GM18951 (cell line): ENCODE measurements around the gene MOV10L1.

ENCODE experiments used
- POLR2A ChIP-seq: IDR thresholded peaks from 4 replicates; pipeline ENCODE4 v1.6.1; 2011; ENCODE audit warnings: mild to moderate bottlenecking; ENCODE audit not compliant: insufficient read length, insufficient read depth; ENCODE audit errors: extremely low read depth
- in situ Hi-C: fragments of 300-500 bp; cut with MboI; formaldehyde crosslinking; loops from one replicate; pipeline ENCODE4 v1.12.0; 2022; ENCODE audit warnings: low sequenced_read_pairs, mixed read lengths, inconsistent platforms; ENCODE audit not compliant: unreplicated experiment

MOV10L1 gene

DNA sequence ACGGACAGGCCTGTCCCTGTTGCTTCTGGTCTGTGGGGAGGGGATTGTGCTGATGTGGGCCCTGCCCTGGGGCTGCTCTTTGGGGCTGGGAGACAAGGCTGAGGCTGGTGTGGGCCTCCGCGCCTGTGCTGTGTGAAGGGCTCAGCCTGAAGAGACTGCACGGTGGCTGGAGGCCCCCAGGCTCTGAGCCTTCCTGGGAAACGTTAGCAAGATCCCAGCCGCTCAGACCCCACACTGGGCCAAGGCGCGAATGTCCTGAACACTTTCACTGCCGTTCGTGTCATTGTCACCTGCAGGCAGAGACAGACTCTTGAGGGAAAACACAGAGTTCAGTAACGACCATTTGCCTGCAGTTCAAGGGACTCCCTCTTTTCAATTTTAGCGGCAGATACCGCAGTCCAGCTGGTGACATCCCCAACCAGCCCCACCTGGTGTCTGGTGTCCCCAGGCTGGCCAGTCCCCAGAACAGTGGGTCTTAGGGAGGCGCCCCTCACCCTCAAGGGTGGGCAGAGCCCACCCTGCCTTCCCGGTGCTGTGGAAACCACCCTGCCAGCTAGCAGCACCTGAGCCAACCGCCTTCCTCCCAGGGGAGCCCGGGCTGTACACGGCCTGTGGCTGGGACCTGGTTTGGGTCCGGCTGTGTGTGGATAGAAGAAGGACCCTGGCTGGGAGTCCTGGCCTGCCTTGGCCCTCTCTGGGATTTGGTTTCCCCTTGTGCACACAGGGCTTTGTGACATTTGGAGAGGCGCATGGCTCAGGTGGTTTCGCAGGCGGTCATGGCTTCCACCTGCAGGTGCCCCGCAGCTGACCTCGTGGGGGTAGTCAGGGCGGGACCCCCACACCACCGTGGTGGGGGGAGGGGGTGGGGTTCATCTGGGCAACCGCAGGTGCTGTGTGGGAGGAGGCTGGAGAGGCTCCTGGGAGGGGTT lies 86.4 kb downstream of the MOV10L1 start:
- TF ChIP-seq POLR2A, result no peak
- in situ Hi-C loops, result no loop called here

DNA sequence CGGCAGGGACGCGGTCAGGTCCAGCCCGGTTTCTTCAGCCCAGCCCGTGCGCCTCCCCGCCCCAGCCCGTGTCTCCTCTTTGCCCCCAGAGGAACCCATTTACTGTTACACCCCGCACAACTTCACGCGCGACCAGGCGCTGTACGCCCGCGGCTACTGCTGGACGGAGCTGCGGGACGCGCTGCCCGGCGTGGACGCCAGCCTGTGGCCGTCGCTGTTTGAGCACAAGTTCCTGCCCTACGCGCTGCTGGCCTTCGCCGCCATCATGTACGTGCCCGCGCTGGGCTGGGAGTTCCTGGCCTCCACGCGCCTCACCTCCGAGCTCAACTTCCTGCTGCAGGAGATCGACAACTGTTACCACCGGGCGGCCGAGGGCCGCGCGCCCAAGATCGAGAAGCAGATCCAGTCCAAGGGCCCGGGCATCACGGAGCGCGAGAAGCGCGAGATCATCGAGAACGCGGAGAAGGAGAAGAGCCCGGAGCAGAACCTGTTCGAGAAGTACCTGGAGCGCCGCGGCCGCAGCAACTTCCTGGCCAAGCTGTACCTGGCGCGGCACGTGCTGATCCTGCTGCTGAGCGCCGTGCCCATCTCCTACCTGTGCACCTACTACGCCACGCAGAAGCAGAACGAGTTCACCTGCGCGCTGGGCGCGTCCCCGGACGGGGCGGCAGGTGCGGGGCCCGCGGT lies 87.2 kb downstream of the MOV10L1 start:
- TF ChIP-seq POLR2A, result no peak
- in situ Hi-C loops, result no loop called here

DNA sequence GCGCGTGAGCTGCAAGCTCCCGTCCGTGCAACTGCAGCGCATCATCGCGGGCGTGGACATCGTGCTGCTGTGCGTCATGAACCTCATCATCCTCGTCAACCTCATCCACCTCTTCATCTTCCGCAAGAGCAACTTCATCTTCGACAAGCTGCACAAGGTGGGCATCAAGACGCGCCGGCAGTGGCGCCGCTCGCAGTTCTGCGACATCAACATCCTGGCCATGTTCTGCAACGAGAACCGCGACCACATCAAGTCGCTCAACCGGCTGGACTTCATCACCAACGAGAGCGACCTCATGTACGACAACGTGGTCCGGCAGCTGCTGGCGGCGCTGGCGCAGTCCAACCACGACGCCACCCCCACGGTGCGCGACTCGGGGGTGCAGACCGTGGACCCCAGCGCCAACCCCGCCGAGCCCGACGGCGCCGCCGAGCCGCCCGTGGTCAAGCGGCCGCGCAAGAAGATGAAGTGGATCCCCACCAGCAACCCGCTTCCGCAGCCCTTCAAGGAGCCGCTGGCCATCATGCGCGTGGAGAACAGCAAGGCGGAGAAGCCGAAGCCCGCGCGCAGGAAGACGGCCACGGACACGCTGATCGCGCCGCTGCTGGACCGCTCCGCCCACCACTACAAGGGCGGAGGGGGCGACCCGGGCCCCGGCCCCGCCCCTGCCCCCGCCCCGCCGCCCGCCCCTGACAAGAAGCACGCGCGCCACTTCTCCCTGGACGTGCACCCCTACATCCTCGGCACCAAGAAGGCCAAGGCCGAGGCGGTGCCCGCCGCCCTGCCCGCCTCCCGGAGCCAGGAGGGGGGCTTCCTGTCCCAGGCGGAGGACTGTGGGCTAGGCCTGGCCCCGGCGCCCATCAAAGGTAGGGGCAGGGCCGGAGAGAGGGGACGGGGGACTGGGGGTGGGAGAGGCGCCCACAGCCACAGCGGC lies 88.0 kb downstream of the MOV10L1 start:
- TF ChIP-seq POLR2A, result no peak
- in situ Hi-C loops, result no loop called here

DNA sequence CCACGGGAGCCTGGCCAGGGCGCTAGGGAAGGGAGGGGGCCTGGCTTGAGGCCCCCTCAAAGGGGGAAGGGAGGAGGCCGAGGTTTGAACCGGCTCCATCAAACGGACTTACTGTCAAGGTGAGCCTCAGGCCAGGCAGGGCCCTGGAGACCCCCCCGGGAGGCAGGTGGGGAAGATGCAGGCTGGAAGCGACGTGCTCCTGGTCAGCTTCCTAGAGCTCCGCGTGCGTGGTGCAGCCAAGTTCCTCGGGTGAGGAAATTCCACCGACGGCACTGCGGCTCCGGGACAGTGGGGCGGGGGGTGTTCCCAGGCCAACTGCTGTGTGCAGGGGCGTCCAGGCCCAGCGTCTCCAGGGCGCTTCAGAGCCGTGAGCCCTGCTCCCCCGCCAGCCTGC lies 88.7 kb downstream of the MOV10L1 start:
- no peak for TF ChIP-seq POLR2A
- in situ Hi-C loops, result no loop called here

DNA sequence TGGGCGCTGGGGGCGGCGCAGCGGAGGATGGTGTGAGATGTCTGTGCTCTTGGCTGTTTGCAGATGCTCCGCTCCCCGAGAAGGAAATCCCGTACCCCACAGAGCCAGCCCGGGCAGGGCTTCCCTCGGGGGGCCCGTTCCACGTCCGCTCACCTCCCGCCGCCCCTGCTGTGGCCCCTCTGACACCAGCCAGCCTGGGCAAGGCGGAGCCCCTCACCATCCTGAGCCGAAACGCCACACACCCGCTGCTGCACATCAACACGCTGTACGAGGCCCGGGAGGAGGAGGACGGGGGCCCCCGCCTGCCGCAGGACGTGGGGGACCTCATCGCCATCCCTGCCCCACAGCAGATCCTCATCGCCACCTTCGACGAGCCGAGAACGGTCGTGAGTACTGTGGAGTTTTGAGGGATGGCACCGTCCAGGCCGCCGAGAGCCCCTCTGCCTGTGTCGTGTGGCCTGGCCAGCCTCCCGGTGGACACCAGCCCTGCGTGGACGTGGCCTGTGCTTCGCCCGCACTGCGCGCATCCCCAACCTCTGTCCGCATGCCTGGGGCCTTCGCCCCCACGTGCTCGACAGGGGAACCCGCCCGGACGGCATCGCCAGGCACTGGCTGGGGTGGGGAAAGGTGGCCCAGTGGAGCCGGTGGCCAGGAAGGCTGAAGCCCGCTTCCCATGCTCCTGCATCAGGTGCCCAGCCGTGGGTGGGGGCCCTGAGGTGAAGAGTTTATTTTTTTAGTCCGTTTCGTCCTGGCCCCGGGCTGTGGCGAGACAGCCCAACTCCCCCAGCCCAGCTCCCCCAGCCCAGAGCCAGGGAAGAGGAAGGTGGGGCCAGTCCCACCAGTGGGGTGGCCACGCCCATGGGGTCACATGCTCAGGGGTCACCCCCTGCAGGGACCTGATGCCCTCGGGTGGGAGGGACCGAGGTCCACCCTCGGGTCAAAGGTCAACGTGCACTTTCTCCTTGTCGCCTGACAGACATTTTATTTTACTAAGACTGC lies 89.4 kb downstream of the MOV10L1 start:
- no peak for TF ChIP-seq POLR2A
- in situ Hi-C loops, result no loop called here

DNA sequence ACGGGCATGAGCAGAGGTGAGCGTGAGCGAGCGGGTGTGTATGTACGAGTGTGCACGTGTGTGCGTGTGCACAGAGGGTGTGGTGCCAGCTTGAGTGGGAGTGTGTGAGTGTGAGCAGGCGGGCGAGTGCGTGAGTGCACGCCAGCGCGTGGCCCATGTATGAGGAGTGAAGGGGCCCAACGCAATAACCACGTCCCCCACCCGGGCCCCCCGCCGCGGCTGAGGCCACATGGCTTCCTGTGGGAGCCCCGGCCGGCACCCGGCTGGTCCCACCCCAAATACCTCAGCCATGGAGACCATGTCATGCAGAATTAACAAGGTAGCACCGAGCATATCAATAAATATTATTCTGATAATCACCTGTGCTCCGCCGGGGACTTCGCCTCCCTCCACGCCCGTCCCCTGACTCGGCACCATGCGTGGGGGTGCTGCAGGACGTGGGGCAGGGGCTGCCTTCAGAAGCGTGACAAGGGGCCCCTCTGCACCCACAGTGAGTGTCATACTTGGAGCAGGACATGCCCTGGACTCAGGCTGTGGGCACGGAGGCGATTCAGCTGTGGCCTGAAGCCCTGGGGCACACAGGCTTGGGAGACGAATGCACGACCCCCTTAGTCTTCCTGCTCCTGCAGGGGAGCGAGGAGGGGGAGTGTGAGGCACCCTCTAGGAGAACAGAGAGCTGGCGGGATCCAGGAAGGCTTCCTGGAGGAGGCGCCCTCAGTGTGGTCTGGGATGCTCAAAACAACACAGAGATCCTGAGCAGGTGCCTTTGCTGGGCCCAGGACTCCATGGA lies 90.3 kb downstream of the MOV10L1 start:
- in situ Hi-C loops, result no loop called here
- TF ChIP-seq POLR2A, result no peak

DNA sequence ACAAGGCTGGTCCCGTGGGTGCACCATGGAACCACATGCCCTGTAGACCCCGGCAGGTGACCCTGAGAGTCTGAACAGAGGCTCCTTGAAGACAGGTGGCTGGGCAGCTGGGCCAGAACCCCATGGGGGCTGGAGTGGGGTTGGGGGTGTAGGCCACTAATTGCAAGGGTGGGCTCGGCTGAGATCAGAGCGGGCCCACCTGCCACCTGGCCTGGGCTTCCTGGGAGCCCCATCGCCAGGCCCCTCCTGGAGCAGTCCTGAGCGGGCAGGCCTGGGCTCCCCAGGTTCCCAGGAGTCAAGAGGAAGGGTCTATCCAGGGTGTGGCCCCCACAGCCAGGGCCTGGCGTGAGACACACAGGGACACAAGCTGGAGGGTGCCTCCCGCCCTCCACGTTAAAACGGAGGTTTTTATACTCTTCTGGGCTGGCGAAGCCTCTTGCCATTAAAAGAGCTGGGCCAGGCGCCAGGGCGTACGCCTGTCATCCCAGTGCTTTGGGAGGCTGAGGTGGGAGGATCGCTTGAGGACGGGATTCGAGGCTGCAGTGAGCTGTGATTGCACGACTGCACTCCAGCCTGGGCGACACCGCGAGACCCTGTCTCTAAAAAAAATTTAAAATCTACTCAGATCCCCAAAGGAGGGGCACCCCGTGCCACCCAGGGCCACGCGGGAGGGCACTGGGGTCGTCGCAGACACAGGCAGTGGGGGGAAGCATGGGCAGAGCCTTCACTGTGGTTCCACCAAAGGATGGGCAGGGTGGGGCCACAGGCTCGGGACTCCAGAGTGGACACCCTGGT lies 91.1 kb downstream of the MOV10L1 start:
- no peak for TF ChIP-seq POLR2A
- in situ Hi-C loops, result no loop called here

DNA sequence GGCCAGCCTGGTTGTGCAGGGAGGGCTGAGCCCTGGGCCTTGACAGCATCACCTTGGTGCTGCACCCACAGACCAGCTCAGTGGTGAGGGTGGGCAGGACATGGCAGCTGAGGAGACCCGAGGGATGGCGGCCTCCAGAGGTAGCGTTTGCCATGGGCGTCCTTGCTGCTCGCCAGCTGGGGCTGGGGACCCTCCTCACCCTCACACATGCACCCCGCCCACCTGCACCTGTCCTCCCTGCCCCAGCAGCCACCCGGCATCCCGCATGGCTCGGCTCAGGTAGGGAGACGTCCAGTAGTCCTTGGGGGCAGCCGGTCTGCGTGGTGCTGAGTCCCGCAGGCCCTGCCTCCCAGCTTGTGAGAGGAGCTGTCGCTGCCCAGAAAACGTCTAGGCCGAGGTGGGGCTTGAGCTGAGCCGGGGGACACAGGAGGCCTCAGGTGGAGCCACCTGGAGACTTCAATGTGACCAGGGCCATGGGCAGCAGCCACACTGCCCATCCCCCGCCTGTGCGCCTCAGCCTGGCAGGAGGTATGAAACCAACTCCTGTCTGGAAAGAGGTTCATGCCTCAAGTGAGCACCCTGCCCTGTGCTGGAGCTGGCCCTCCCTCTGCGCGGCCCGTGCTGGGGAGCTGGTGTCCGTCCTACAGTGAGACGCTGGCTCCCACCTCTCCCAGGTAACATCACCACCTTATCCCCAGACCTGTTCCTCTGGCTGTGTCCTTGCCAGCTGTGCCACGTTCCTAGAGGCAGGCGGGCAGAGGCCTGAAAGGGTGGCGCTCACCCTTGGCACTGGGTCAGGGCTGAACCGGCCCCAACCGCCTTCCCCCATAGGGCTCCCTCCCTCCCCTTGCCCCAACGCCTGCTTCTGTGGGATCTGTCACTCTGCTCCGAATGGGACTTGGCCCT lies 92.6 kb downstream of the MOV10L1 start:
- TF ChIP-seq POLR2A, result no peak
- in situ Hi-C loops, result no loop called here

DNA sequence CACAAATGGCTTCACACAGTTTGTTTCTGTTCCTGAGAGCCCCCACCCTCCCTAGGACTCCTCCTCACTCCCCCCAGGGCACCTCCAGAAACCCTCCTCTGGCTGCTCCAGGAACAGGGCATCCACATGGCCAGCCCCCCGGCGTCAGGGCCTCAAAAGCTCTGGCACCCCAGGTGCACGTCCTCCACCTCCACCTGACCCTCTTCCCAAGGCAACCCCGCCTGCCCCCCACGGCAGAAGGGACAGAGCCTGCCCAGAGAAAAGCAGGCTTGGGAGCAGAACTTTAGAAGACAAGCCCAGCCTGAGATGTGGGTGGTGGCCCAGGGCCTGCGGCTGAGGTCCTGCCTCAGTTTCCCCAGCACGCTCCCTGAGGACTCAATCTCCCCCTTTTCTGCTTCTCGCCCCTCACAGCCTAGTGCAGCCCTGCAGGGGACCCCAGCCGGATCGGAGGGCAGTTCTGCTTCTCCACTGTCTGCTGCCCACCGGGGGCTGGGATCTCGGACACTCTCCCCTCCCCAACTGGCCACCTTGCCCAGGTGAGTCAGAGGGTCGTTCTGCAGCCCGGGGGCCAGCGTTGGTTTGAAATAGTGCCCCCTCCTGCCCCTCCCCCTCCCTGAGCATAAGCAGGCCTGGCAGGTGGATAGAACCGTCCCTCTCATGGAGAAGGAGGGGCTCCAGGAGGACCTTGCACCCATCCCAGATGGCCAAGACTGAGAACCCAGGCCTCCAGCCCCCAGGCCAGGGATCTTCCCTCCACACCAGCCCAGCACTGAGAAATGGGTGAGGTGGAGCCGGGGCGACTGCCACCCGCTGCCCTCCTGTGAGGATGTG lies 93.5 kb downstream of the MOV10L1 start:
- in situ Hi-C loops, result no loop called here
- TF ChIP-seq POLR2A, result no peak
